Stimulated activated CD4-positive, alpha-beta T cell treated with anti-CD3 and anti-CD28 coated beads, Interleukin-4, amount 100 ng/mL, for 48 hours (primary cell): ENCODE data around the gene LRPPRC.
A peak's percentile ranks its signal among the peaks of the same experiment; 100 is the strongest.
"Not testable (repeated sequence)": the region's sequence is repeated elsewhere in the genome, so short reads cannot be mapped to it uniquely, and the experiment has no call there.

Experiments
- DNase-seq, 2 donors: peaks; one replicate each; pipeline ENCODE4 v3.0.0-alpha.2; 2020; ENCODE audit warnings: low read depth in 2 of 2

The LRPPRC gene

GRCh38 chr2:43995733-43996533 is at the start of gene LRPPRC:
TSS of gene LRPPRC (minus strand) at chr2:43995989. CDS start at chr2:43995947, 42 bp downstream.
- DNase-seq: peak; percentile 81 to 87

- DNase-seq: no peak
Observed at GRCh38 chr2:44045061-44045460, 49.3 kb upstream of the LRPPRC start.

- DNase-seq: peak; percentile 78 to 81
Observed at GRCh38 chr2:44044281-44044720, 48.5 kb upstream of the LRPPRC start.

- DNase-seq: no peak
Observed at GRCh38 chr2:44040365-44040764, 44.6 kb upstream of the LRPPRC start.

GRCh38 chr2:44038277-44038676 is 42.5 kb upstream of the LRPPRC start:
- no peak for DNase-seq

GRCh38 chr2:44037221-44037620 is 41.4 kb upstream of the LRPPRC start:
- no peak for DNase-seq

DNA sequence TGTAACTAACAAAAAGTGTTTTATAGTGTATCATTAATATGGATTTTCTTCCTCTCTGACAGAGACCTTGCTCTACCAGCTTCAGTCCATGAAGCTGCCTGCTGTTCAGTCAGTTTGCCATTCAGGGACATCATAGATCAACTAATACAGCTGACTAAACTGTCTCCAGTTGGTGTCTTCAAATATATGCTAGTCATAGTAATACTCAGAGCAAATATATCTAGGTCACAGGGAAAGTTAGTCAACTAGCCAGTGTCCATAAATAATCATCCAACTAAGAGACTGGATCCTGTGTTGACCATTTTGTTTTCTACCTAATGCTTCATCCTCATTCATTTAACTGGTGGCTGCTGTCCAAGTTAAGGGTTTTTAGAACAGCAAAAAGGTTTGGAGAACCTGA is 38.2 kb upstream of the LRPPRC start:
- DNase-seq: no peak

DNA sequence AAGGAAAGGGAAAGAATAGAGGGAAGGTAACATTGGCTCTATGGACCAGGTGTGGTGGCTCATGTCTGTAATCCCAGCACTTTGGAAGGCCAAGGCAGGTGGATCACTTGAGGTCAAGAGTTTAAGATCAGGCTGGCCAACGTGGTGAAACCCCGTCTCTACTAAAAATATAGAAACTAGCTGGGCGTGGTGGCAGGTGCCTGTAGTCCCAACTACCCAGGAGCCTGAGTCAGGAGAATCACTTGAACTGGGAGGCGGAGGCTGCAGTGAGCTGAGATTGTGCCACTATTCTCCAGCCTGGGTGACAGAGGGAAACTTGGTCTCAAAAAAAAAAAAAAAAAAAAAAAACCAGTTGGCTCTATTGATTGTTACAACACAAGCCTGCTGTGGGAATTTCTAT is 31.3 kb upstream of the LRPPRC start:
- not testable (repeated sequence) for DNase-seq

- DNase-seq: peak in 1 of 2 donors; percentile 39
Observed at GRCh38 chr2:44016282-44016681, 20.5 kb upstream of the LRPPRC start.

DNA sequence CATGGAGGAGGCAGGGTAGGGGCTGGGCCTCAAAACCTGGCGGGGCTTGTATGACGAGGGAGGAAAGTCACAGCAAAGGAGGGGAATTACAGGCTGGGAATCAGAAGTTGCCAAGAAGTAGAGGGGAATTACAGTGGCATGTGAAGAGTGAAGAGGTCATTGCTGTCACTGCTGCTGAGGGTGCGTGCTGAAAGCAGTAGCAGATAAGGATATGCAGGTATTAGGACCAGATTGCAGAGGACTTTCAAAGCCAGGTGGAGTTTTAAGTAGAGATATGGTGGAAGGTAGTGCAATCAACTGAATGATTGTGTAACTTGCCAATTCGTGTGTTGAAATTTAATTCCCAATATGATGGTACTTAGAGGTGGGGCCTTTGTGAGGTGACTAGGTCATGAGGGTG is 19.4 kb upstream of the LRPPRC start:
- no peak for DNase-seq

GRCh38 chr2:44013205-44013604 is 17.4 kb upstream of the LRPPRC start:
- DNase-seq: not testable (repeated sequence)

DNA sequence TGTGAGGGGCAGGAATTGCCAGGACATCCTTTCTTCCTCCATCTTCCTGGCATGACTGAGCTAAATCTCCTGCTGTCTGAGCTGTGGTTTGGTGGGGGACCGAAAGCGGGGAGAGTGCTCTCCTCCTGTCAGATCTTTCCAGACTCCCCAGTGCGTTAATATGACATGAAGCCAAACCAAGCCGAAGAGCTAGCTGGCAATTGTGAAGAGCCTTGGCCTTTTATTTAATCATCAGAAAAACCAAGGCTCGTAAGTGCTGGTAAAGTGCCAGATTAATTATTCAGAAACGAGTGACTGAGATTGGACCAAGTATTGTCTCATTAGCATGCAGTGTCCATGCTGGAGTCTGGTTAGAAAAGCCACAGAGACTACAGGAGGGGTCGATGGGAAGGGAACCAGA is 14.5 kb upstream of the LRPPRC start:
- no peak for DNase-seq

DNA sequence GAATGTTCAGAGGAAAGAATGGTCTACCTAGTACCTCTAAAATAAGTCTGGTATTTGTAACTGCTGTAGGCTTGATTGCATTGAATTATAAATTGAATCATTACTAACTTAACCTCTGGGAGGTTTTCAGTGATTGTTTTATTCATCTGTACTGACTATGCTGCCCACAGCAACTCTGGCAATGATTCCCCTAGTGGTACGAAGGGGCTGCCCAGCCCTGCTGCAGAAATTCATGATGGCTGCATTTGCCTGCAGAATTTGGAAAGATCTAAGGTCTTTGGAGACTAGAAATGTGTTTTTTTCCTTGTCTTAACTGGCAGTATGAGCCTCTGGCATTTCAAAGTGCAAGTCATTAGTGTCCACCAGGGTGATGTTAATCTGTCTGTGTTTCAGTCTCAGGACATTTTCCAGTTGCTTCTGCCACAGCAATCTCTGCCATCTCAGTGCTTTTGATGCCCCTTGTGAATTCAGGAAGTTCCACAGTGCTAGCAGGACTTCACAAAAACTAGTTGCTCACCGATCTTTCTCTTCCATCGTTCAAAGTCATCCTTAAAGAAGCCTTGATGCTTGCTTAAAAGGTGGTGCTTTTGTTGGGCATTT is 13.4 kb upstream of the LRPPRC start:
- DNase-seq: no peak

- DNase-seq: no peak
Observed at GRCh38 chr2:44005846-44006245, 10.1 kb upstream of the LRPPRC start.

GRCh38 chr2:44004735-44005602 is 9.2 kb upstream of the LRPPRC start:
- DNase-seq: no peak

- DNase-seq: no peak
Observed at GRCh38 chr2:44001716-44002115, 5.9 kb upstream of the LRPPRC start.

DNA sequence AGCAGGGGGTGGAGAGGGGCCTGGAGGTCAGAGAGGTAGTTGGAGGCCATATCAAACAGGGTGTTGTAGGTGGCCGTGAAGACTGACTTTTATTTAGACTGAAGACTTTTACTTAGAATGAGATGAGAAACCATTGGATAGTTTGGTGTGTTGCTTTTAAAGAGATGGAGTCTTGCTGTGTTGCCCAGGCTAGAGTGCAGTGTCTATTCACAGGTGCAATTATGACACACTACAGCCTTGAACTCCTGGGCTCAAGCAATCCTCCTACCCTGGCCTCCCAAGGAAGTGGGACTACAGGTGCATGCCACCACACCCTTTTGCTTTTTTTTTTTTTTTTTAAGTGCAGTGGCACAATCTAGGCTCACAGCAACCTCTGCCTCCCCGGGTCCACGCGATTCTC is 2.5 kb upstream of the LRPPRC start:
- no peak for DNase-seq

GRCh38 chr2:43993437-43993836 is 2.4 kb downstream of the LRPPRC start:
- DNase-seq: no peak

DNA sequence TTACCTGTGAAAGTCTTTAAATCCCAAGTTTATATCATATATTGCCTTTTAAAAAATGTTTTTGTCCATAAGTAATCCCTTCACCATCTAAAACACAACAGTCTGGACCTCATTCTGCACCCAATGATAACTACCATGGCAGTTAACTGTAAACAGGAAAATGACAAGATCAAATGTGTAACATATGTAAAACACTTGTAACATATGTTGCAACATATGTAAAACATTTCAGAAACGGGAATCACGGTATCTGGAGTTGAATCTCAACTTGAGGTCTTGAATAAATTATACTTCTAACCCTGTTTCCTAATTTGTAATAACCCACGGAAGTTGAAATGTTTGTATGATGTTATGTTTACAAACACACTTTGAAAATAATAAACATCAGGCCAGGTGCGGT is 6.2 kb downstream of the LRPPRC start:
- no peak for DNase-seq

DNA sequence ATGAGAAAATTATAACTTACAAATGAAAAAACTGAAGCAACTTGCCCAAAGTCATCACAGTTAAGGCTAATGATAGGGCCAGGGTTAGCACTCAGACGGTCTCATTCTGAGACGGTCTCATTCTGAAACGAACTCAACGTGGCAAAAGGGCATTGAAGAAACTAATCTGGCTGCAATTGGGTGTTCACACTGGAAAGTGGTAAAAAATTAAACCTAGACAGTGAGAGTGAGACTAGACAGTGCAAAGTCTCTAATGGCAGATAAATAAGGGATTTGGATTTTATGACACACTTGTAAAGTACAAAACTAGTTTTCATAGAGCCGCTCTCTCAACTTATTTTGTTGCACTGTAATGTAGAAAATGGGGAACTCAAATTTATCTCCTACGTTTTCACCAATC is 9.2 kb downstream of the LRPPRC start:
- no peak for DNase-seq

- no peak for DNase-seq
Observed at GRCh38 chr2:43985359-43985758, 10.4 kb downstream of the LRPPRC start.

DNA sequence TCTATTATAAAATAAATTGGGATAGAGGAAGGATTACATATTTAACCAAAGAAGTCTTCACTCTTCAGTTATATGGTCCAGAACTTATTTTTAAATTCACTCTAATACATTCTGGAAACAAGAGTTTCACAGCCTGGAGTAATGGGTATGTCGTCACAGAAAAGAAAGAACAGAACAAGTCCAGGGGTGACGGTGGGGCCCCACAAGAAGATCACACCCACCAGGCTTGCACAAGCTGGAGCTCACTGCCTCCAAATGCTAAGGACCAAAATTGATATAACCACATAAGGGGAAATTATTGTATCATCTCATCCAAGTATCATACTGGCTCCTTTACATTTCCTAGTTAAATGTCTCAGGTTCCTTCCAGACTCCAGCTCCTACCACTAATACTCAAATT is 11.3 kb downstream of the LRPPRC start:
- no peak for DNase-seq
